ENCODE measurements around the gene PLXNA4.
"Not testable (repeated sequence)": the region's sequence is repeated elsewhere in the genome, so short reads cannot be mapped to it uniquely, and the experiment has no call there.

PLXNA4 gene

GRCh38 chr7:132406039-132406438, 170.2 kb downstream of the PLXNA4 start:
- no peak for DNase-seq

GRCh38 chr7:132404261-132404660, 172.0 kb downstream of the PLXNA4 start:
- DNase-seq: no peak

DNA sequence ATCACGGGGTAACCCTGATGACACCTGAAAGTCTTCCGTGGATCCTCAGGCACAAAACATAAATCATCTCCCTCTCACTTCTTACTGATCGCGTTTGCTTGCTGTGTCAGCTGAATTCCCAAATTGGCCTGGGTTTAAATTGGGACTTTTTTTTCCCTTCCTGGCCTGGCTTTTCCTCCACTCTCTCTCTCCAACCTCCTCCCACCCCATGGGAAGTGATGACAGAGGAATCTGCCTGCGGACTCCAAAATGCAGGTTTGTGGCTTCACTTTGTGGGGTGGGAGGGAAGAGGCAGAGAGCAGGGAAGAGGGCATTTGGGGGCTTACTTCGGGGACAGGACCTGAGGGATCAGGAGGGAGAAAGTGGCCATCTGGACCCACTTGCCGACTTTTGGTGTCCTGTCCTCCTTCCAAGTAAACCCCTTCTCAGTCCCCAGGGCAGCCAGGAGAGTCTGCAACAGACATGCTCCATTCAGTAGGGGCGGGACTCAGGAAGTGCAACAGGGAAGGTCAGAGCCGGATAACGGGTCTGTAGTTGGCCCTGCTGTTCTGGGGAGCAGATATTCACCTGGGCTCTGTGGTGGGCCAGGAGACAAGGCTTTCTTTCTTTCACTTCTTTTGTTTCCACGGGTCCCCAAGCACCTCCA, 172.7 kb downstream of the PLXNA4 start:
- no peak for DNase-seq

DNA sequence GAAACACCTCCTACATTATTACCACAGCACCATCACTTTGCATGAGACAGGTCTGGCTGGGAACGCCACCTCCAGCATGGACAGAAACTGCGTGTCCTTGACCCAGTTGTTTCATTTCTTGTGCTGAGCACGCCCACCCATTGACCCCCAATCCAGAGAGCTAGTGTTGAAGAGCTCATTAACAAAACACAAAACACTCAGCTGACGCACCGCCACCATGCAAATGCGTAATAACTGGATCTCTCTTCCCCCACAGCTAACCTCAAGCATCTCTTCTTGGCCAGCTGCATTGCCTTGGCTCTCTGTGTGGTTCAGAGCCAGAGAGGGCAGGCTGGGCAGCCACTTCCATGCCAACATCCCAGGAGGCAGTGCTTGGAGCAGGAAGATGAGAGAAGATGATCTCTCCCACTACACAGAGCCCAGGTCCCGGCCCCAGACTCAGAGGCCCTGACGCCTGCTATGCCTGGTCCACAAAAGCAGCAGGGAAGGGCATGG, 173.5 kb downstream of the PLXNA4 start:
- DNase-seq: no peak

DNA sequence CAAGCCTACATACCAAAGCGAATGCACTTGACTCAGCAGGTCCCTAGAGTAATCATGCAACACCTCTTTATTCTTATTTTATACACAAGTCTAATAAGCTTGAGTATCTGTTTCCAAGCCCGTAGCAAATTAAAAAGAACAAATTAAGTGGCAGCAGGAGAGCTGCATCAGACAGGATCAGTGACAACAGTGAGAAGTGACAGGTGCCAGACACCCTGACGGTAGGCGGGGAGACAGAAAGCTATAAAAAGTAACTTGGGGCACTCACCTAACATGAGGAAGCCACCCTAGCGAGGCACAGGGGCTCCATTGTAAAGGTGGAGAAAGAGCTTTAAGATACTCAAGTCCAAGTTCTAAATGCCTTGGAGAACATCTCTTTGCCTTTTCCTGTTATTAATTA, 174.2 kb downstream of the PLXNA4 start:
- no peak for DNase-seq

- DNase-seq: no peak
Measured at GRCh38 chr7:132400561-132401142, 175.6 kb downstream of the PLXNA4 start.

DNA sequence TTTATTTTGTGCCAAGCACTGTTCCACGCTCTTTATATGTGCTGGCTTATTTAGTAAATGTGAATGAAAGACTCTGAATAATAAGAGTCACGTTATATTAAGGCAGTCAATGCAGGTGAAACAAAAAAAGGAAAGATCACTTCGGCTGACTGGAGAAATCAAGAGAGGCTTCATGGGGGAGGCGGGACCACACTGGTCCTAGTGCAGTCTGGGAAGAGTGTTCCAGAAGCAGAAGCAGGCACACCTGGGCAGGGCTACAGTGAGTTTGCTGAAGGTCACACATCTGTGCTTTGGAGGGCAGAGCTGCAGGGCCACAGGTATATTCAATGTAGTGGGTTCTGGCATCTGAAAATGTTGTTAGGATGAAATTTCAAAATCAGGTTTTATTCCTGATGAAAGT, 176.9 kb downstream of the PLXNA4 start:
- DNase-seq: no peak

DNA sequence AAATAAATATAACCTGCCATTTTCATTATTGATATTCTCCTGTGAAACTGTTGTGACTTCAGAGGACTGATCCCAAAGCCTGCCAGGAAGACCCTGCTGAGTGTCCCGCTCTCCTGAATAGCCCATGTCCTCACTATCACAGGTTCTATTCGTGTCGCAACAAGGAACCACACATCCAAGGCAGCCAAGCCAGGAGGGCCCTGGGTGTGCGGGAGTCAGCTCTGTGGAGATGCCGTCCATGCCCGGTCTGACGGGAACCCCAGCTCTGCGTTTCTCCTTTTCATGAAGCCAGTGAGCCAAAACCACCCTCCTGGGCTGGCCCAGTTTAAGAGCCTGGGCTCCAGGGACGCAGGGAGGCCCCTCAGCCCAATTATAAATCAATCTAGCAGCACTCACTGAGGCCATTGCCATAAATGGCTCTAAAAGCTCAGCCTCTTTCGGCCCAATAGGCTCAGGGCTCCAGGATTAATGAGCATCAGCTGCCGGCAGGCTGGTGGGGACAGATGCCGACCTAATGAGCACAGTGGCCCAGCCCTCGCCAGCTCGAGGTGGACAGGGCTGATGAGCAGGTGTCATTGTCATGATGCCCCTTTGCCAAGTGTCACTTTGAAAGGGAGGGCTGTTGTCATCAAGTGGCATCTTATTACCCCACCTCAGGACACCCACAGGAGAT, 177.9 kb downstream of the PLXNA4 start:
- DNase-seq: no peak

GRCh38 chr7:132397070-132397469, 179.2 kb downstream of the PLXNA4 start:
- no peak for DNase-seq

DNA sequence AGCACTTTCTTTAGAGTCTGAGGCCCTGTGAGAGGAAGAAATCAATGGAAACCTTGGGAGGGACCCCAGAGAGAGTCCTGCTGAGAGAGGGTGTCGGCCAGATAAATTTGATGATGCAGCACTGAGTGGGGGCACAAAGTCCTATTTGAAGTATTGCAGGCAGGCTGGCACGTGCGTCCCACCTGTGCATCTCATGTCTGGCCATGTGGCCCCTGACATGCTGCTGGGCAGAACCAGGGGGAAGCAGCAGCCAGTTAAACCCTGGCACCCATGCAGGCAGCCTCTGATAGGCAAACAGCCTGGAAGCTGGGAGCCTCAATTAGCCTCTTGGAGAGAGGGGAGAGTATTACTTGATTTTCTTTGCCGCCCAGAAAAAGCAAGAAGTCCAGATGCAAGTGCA, 180.9 kb downstream of the PLXNA4 start:
- no peak for DNase-seq

GRCh38 chr7:132394283-132395198, 181.7 kb downstream of the PLXNA4 start:
- DNase-seq: no peak

- DNase-seq: no peak
Measured at GRCh38 chr7:132393789-132394261, 182.4 kb downstream of the PLXNA4 start.

GRCh38 chr7:132392713-132393112, 183.6 kb downstream of the PLXNA4 start:
- no peak for DNase-seq

DNA sequence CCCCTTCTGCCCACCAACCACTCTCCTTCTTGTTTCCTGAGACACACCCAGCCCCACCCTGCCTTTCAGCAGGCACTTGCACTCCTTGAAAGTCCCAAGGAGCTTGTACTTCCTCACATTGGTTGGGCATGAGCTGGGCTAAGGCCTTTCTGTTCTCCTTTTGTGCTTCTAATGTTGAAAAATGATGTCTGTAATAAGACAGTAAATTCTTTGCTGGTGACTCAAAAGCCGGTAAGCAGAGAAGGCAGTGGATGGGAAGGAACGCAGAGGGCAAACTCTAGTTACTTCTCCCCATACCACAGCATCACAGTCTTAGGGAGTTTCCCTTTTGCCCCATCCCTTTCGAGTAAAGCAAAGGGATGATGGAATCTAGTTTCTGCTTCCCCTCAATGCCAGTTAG, 185.6 kb downstream of the PLXNA4 start:
- DNase-seq: no peak

GRCh38 chr7:132390049-132390448, 186.2 kb downstream of the PLXNA4 start:
- not testable (repeated sequence) for DNase-seq

- no peak for DNase-seq
Measured at GRCh38 chr7:132388688-132389087, 187.6 kb downstream of the PLXNA4 start.

- DNase-seq: no peak
Measured at GRCh38 chr7:132387596-132387995, 188.7 kb downstream of the PLXNA4 start.

DNA sequence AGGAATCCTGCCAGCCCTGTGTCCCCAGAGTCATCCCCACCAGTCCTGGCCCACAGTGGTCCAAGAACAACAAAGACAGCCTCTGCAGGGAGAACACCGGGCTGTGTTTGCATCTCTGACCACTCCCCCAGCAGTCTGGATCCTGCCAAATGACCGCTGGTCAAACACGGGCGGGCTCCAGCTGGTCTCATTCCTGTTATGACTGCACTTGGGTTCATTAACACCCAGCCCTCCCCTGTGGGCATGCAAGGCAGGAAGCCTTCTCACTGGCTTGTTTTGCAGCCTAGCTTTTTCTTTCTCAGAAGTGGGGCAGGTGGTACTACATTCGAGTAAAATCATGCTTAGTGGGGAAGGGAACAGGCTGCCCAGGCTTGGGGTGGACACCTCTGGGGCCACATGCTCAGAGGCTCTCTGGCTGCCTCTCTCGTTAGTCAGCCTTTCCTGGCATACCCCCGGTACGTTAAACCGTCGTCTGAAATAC, 190.0 kb downstream of the PLXNA4 start:
- peak; percentile 18 for DNase-seq

DNA sequence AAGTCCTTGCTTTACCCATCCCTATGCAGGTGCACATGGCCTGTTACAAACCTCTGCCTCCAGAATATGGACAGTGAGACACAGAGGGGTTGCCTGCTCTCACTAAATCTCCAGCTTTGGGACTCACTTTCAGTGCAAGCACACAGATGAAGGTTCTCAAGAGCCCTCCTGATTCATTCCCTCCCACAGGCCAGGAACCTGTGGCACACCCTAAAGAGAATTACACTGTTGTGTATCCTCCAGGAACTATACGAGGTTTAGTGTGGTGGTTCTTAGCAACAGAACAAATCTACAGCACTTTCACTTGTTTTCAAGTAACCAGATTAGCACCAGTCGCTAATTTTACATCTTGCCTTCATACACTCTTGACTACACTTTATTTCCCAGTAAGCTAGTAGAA, 192.3 kb downstream of the PLXNA4 start:
- DNase-seq: no peak

- peak; percentile 48 for DNase-seq
Measured at GRCh38 chr7:132381742-132382472, 194.4 kb downstream of the PLXNA4 start.

DNA sequence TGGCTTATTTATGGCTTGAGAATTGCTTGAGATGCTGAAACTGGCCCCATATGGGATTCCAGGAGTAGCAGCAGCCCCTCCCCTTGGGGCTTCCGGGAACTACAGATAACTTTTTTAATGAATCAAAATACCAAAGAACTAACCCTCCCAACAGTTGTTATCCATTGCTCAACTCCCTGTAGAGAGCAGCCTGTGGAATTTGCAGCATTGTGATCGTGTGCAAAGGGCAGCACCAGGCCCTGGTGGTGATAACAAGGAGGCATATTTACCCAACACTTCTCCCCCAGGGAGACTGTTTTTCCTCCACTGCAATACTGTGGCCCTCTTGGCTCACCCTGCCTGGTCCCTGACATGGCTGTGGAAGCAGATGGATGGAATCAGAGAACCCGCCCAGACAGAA, 196.2 kb downstream of the PLXNA4 start:
- no peak for DNase-seq

- no peak for DNase-seq
Measured at GRCh38 chr7:132379292-132379691, 197.0 kb downstream of the PLXNA4 start.

All from NCI-H1417 treated with DMSO at 0.1 percent for 48 hours (cell line).